Measurements from ENCODE around the gene ZFYVE21.

ZFYVE21 gene

DNA sequence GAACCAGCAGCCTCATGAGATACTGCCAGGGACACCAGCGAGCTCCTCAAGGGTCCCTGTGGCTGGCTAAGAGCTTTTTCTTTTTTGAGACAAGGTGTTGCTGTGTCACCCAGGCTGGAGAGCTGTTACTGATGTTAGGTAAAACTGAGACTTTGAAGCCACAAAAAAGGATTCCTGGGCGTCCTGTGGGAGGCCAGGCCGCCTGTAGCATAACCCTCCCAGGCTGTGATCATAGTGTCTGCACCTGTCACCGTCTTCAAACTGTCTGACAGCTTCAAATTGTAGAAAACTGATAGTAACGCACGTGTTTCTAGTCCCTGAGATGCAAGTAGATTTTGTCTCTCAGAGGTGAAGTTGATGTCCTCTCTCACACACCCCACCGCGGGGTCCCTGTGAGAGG is 4.1 kb downstream of the ZFYVE21 start:
- no peak overlapping the region for H3K27ac Mint-ChIP-seq
- H3K4me1 Mint-ChIP-seq: peaks cover 39% of the 10 kb centered on the region
- CTCF ChIA-PET: no interaction called here
- peaks cover 3% of the 10 kb centered on the region for H3K36me3 Mint-ChIP-seq
- H3K4me3 Mint-ChIP-seq: no peak overlapping the region
- H3K9me3 Mint-ChIP-seq: no peaks in the 10 kb centered on the region
- no peaks in the 10 kb centered on the region for H3K27me3 Mint-ChIP-seq
- no peak for DNase-seq

DNA sequence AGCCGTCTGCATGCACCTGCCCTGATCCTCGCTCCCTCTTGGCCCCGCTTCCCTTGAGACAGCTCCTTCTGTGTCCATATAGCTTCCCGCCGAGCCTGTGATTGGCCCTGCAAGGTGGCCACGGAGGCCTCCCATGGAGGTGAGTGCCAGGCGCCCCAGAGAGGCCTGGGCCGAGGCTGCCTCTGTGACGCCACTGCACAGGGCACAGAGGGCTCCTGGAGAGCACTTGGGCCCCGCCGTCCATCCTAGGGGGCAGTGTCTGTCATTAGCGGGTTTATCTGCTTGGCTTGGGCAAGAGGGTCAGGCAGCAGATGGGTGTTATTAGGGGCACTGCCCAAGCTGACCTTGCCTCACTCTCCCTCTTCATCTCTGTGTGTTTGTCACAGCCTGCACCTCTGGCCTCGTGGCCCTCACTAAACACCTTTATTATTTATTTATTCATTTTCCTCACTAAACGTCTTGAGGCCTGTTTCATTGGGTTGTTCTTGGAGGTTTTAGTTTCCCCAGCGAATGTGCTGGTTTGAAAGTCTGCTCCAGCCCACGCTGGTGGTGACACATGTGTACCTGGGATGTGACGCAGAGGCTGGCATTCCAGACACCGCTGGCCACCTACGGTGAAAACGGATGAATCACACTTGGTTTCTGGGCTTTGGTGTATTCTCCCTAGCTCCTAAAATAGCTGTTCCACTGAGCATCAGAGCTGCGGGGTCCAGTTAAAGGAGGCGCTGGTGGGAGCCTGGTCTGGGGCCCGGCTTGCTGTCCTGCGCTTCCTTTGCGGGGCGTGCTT is 5.9 kb downstream of the ZFYVE21 start:
- Mint-ChIP-seq H3K9me3 (no peaks in the 10 kb centered on the region), H3K36me3 (peaks cover 1% of the 10 kb centered on the region), H3K4me1 (peaks cover 35% of the 10 kb centered on the region), H3K27ac (no peak overlapping the region), H3K4me3 (no peak overlapping the region), H3K27me3 (no peaks in the 10 kb centered on the region)
- no peak for DNase-seq
- CTCF ChIA-PET: no interaction called here

DNA sequence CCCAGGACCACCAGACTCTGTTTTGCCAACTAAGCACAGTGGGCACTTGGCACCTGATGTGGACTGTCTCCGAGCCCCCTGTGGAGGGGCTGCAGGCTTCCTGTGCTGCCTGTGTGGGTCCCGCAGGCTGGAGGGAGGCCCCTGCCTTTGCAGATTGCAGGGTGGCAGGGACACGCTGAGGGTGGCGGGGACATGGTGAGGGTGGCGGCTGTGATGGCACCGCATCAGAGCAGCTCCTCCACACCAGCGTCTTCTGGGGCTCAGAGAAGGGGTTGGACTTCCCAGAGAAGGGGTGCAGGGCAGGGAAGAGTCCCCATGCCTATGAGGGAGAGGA is 8.1 kb downstream of the ZFYVE21 start:
- CTCF ChIA-PET: no interaction called here
- Mint-ChIP-seq H3K36me3 (no peaks in the 10 kb centered on the region), H3K4me3 (no peak overlapping the region), H3K27ac (no peak overlapping the region), H3K27me3 (no peaks in the 10 kb centered on the region), H3K4me1 (peaks cover 16% of the 10 kb centered on the region), H3K9me3 (no peaks in the 10 kb centered on the region)
- no peak for DNase-seq

- peaks cover 12% of the 10 kb centered on the region for H3K4me1 Mint-ChIP-seq
- no peaks in the 10 kb centered on the region for H3K9me3 Mint-ChIP-seq
- no peaks in the 10 kb centered on the region for H3K27me3 Mint-ChIP-seq
- no peak for DNase-seq
- H3K27ac Mint-ChIP-seq: no peak overlapping the region
- H3K36me3 Mint-ChIP-seq: no peaks in the 10 kb centered on the region
- CTCF ChIA-PET: no interaction called here
- no peak overlapping the region for H3K4me3 Mint-ChIP-seq
Measured at GRCh38 chr14:103724116-103724515, 8.5 kb downstream of the ZFYVE21 start.

- CTCF ChIA-PET: no interaction called here
- H3K4me1 Mint-ChIP-seq: peaks cover 2% of the 10 kb centered on the region
- peaks cover 1% of the 10 kb centered on the region for H3K36me3 Mint-ChIP-seq
- DNase-seq: no peak
- H3K27ac Mint-ChIP-seq: no peak overlapping the region
- no peaks in the 10 kb centered on the region for H3K9me3 Mint-ChIP-seq
- H3K27me3 Mint-ChIP-seq: no peaks in the 10 kb centered on the region
- H3K4me3 Mint-ChIP-seq: no peak overlapping the region
Measured at GRCh38 chr14:103725001-103725682, 9.5 kb downstream of the ZFYVE21 start.

- DNase-seq: no peak
- H3K4me3 Mint-ChIP-seq: no peak overlapping the region
- H3K27ac Mint-ChIP-seq: no peak overlapping the region
- CTCF ChIA-PET: no interaction called here
- H3K27me3 Mint-ChIP-seq: no peaks in the 10 kb centered on the region
- no peaks in the 10 kb centered on the region for H3K9me3 Mint-ChIP-seq
- no peaks in the 10 kb centered on the region for H3K4me1 Mint-ChIP-seq
- peaks cover 1% of the 10 kb centered on the region for H3K36me3 Mint-ChIP-seq
Measured at GRCh38 chr14:103725739-103726395, 10.3 kb downstream of the ZFYVE21 start.

DNA sequence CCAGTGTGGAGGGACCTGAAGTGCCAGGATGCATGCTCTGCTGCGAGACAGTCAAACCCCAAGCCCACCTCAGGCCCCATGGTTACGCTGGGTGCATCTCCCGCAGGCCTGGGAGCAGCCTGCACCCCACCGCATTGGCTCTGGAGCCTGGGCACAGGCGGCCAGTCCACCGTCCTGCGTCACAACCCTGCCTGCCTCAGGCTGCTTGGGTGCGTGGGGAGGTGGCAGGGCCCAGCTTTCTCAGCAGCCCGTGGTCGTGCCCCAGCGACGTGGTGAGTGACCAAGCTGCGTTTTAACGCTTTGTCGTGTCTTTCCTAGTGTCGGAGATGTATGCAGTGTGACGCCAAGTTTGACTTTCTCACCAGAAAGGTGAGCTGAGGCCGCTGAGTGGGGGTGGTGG is 10.9 kb downstream of the ZFYVE21 start:
- Mint-ChIP-seq H3K4me1 (no peaks in the 10 kb centered on the region), H3K36me3 (peaks cover 1% of the 10 kb centered on the region), H3K9me3 (no peaks in the 10 kb centered on the region), H3K4me3 (no peak overlapping the region), H3K27me3 (no peaks in the 10 kb centered on the region), H3K27ac (no peak overlapping the region)
- DNase-seq: no peak
- CTCF ChIA-PET: no interaction called here

DNA sequence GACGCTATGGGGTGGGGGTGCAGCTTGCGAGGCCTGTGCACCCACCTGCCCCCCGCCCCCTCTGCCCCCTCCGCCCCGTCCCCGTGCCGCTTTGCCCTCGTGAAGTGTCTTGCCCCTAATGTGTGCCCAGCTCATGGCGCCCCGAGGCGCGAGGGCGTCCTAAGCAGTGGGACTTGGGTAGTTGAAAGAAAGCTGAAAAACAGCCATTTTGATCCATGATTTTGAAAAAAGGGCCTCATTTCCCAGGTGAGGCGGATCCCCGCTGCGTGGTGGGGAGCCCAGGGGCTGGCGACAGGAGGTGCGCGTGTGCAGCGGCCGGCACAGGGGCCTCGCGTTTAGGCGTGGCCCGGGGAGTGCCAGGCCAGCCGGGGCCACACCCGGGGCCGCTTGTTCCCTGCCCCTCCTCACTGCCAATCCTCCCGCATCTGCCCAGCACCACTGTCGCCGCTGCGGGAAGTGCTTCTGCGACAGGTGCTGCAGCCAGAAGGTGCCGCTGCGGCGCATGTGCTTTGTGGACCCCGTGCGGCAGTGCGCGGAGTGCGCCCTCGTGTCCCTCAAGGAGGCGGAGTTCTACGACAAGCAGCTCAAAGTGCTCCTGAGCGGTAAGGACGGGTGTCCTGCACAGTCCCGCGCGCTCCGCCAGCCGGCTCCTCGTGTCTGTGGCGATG is 11.8 kb downstream of the ZFYVE21 start:
- H3K4me3 Mint-ChIP-seq: no peak overlapping the region
- peaks cover 1% of the 10 kb centered on the region for H3K36me3 Mint-ChIP-seq
- H3K27ac Mint-ChIP-seq: no peak overlapping the region

GRCh38 chr14:103728141-103728540 is 12.5 kb downstream of the ZFYVE21 start:
- Mint-ChIP-seq H3K36me3 (peaks cover 5% of the 10 kb centered on the region), H3K4me3 (no peak overlapping the region), H3K4me1 (no peaks in the 10 kb centered on the region), H3K9me3 (no peaks in the 10 kb centered on the region), H3K27ac (no peak overlapping the region), H3K27me3 (no peaks in the 10 kb centered on the region)
- DNase-seq: no peak
- CTCF ChIA-PET: no interaction called here

More for the DNA sequence above, 11.8 kb downstream of the ZFYVE21 start:
- Mint-ChIP-seq H3K4me1 (no peaks in the 10 kb centered on the region), H3K9me3 (no peaks in the 10 kb centered on the region), H3K27me3 (no peaks in the 10 kb centered on the region)
- CTCF ChIA-PET: no interaction called here
- no peak for DNase-seq

GRCh38 chr14:103728721-103729120 is 13.1 kb downstream of the ZFYVE21 start:
- Mint-ChIP-seq H3K4me3 (no peak overlapping the region), H3K27me3 (no peaks in the 10 kb centered on the region), H3K27ac (no peak overlapping the region), H3K9me3 (no peaks in the 10 kb centered on the region), H3K4me1 (no peaks in the 10 kb centered on the region), H3K36me3 (peaks cover 5% of the 10 kb centered on the region)
- no peak for DNase-seq
- CTCF ChIA-PET: no interaction called here

DNA sequence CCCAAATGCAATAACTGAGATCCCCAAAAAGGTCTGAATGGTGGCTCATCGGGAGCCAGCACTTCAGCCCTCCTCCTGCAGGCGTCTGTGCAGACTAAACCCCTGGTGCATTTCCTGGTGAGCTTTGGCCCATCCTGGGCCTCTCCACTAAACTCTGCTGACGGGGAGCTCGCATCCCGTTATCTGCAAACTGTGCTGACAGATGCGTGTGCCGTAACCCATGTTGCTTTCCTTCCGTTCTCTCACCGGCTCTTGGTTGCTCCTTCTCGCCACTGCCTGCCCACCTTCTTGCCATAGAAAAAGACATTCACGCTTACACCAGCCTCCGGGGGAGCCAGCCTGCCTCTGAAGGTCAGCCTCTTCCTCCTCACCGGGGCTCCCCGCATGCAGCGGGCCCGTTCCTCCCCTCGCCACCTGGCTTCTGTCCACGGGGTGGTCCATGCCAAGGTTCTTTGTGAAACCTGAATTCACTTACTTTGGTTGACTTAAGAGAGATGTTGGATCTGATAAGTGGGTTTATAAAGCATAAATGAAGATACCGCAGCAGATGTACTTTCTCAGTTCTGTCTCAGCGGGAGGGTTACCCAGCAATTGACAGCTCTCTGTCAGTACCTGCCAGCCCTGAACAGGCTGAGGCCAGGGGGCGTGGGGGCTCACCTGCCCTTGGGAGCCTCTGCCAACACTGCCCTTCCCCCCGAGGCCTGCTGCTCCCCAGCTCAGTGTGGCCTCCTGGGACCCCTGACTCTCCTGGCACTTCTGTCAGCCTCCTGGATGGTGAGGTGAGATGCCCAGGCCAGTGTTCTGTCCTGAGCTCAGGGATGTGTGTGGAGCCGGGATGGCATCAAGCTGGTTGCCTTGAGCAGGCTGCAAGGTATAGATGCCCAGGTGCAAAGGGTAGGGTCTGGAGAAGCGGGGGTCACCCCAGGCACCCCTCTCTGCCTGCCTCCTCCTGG is 14.2 kb downstream of the ZFYVE21 start:
- CTCF ChIA-PET: no interaction called here

DNA sequence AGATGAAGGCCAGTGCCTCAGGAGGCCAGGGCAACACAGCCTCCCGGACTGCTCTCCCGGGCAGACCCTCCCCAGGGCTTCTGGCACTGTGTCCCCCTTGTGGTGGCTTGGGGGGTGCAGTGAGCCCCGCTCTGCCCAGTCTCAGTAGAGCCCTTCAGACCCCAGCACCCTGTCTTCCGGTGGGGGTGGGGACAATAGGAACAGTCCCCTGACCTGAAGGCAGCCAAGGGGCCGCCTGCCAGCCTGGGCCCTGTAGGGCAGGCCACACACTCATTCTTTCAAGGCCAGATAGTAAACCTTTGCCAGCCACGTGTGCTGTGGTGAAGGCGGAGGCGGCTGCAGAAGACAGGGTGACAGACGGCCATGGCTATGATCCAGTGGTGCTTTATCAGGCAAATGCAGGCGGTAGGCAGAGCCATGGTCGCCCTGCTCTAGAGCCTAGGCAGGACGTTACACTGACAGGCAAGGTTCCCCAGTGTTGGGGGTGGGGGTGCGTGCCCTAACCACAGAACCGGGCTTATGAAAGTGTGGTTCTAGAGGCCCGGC is 15.0 kb downstream of the ZFYVE21 start:
- Mint-ChIP-seq H3K4me3 (no peak overlapping the region), H3K27ac (no peak overlapping the region), H3K36me3 (peaks cover 6% of the 10 kb centered on the region), H3K4me1 (no peaks in the 10 kb centered on the region), H3K9me3 (no peaks in the 10 kb centered on the region), H3K27me3 (no peaks in the 10 kb centered on the region)
- no peak for DNase-seq
- CTCF ChIA-PET: no interaction called here

More for the DNA sequence above, 14.2 kb downstream of the ZFYVE21 start:
- H3K4me3 Mint-ChIP-seq: no peak overlapping the region
- H3K27me3 Mint-ChIP-seq: no peaks in the 10 kb centered on the region
- H3K4me1 Mint-ChIP-seq: no peaks in the 10 kb centered on the region
- H3K9me3 Mint-ChIP-seq: no peaks in the 10 kb centered on the region
- no peak for DNase-seq
- H3K36me3 Mint-ChIP-seq: peaks cover 6% of the 10 kb centered on the region
- no peak overlapping the region for H3K27ac Mint-ChIP-seq

DNA sequence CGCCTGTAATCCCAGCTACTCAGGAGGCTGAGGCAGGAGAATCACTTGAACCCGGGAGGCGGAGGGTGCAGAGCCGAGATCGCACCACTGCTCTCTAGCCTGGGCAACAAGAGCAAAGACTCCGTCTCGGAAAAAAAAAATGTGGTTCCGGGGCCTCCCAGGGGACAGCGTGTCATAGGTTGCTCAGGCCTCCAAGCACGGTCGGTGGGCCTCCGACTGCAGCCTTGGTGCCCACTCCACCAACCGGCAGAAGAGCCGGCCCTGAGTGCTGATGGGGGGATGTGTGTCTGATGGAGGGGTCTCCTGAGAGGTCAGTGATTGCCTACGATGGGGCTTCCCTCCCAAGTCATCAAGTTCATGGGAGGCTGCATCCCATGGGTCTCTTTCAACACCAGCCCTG is 15.9 kb downstream of the ZFYVE21 start:
- Mint-ChIP-seq H3K27ac (no peak overlapping the region), H3K36me3 (peaks cover 6% of the 10 kb centered on the region), H3K9me3 (no peaks in the 10 kb centered on the region), H3K27me3 (no peaks in the 10 kb centered on the region), H3K4me1 (no peaks in the 10 kb centered on the region), H3K4me3 (no peak overlapping the region)
- no peak for DNase-seq
- CTCF ChIA-PET: no interaction called here

All from activated naive CD4-positive, alpha-beta T cell treated with anti-CD3 and anti-CD28 coated beads, Interleukin-2, amount 10 ng/mL, durations not matched to agents 7 days and 5 days (primary cell).